Subcutaneous adipose tissue (tissue), 4 donors: ENCODE results near the gene SELENOK. TPM values are rescaled to one million over a fixed set of nuclear protein-coding genes. Genes with fewer than 3 reads are reported as not detected.

Experiments used
- total RNA-seq, 4 donors: library from RNA; depleted of rRNA; stranded (reverse); fragments of >200 nt; gene quantifications; one replicate each; pipeline ENCODE4 v1.1.0, GENCODE V29; 2016
- TF ChIP-seq, protein P1 (sequence below): fragments of 450-650 bp; IDR thresholded peaks from one replicate; pipeline ENCODE4 v1.5.1; 2016; ENCODE audit warnings: low read depth, mild to moderate bottlenecking, control low read depth, antibody characterized with exemption, moderate library complexity

The SELENOK gene
- total RNA-seq, 4 donors from 2014 or later: 34.7 to 101 (median 50.8) TPM

DNA sequence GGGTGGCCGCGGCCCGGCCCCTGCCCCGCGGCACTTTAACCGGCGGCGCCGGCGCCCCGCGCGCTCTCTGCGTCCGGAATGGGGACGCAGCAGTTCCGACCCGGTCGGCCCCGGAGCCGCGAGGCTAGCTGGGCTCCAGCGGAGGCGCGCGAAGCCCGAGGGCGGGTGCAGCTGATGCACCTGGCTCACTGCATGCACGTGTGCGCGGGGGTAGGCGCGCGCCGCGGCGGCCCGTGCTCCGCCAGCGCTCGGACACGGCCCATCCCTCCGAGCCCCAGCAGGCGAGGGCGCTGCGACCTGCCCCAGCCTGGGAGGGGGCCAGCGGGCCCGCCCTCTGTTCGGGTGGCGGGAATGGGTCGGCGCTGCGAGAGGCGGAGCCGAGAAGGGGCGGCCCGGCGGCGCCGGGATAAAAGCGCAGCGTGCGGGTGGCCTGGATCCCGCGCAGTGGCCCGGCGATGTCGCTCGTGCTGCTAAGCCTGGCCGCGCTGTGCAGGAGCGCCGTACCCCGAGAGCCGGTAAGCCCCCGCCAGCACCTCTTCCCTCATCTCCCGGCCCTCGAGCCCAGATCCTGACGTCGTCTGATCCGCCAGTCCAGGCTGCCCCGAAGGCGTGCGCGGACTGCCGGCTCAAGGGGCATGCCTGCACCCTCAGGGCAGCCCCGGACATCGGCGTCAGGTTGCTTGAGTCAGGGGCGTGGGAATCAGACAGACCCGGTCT, 45.4 kb downstream of the SELENOK start, which contains the start of the genes CHDH and IL17RB:
Gene CHDH, minus strand, starts transcription at position 286 of the 717 bp plus-strand sequence. CDS start 22,411 bp downstream, outside the sequence.
Gene IL17RB, plus strand, starts transcription at position 435 of the 717 bp plus-strand sequence. Its CDS starts 21 bp downstream, at position 456.
- TF ChIP-seq, protein P1, sequence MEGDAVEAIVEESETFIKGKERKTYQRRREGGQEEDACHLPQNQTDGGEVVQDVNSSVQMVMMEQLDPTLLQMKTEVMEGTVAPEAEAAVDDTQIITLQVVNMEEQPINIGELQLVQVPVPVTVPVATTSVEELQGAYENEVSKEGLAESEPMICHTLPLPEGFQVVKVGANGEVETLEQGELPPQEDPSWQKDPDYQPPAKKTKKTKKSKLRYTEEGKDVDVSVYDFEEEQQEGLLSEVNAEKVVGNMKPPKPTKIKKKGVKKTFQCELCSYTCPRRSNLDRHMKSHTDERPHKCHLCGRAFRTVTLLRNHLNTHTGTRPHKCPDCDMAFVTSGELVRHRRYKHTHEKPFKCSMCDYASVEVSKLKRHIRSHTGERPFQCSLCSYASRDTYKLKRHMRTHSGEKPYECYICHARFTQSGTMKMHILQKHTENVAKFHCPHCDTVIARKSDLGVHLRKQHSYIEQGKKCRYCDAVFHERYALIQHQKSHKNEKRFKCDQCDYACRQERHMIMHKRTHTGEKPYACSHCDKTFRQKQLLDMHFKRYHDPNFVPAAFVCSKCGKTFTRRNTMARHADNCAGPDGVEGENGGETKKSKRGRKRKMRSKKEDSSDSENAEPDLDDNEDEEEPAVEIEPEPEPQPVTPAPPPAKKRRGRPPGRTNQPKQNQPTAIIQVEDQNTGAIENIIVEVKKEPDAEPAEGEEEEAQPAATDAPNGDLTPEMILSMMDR: no peak

DNA sequence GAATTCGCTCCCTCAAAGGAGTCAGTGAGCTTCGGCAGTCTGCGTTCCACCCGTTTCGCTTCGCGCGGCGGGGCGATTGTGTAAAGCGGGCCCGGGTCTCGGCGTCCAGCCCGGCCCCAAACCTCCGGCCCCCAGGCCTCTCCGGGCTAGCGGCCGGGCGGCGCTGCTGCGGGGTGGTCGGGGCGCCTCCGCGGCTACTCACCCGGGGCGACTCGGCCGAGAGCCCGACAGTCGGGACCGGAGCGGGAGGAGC, 45.9 kb downstream of the SELENOK start:
- TF ChIP-seq, protein P1: no peak

DNA sequence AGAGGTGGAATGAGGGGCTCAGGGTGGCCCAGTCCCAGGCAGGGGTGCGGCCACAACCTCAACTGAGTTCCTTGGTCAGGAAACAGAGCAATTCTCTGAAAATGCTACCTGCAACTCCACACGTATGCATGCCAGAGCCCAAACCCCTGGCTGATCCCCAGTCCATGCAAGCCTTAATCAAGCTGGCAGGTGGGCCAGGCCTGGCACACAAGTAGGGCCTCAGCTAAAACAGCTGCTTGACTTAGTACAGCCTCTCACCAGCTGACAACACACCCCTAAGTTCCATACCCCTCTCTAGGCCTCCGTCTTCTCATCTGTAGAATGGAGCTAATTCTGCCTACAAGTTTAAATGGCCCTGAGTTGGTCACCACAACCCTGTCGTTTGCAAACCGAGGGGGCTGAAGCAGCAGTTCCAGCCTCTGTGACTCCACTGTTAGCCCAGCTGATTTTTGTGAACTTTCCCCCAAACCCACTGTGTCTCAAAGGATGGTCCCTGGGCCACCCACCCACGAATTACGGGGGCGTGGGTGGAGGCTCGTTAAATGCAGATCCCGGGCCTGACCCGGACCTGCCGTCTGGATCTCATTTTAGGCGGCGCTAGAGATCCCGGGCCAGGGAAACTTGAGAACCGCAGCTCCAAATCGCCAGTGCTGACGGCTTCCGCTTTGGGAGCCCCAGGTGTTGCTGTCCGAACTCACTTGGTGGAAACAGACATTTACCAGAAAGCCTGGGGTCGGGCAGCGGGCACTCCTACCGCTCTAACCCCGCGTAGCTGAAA, 46.4 kb downstream of the SELENOK start:
- TF ChIP-seq, protein P1: no peak

DNA sequence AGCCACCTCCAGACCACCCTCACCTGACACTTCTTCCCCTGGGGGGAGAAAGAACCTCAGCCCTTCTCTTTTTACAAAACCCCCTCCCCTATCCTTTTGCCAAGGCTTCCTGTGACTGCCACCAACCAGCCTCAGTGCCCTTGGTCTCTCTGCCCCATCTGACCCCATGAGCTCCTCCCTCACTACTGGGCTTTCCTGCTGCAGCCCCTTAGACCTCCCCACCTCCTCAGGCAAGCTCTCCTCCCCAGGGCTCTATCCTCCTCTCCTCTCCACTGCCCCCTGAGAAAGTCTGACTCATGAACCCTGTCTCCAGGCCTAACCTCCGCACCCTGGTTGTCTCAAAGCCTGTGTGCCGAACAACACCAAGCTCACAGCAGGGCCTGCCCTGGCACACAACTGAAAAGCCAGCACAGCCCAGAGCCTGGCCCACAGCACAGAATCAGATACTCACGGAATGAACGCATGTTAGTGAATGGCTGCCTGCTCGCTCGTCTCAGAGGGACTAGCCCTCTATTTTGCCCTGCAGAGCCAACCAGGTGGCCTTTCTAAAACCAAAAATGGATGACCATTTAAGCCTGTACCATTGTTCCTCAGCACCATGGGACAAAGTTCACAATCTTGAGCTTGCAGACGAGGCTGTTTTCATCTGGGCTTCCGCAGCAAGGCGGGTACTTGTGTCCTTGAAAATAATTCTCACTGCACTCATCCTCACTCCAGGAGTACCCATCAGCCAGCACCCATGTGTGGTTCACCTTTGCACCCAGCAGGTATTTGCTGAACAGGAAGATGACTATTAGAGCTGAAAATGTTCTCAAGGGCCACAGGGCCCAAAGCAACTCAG, 47.2 kb downstream of the SELENOK start:
- TF ChIP-seq, protein P1: no peak

DNA sequence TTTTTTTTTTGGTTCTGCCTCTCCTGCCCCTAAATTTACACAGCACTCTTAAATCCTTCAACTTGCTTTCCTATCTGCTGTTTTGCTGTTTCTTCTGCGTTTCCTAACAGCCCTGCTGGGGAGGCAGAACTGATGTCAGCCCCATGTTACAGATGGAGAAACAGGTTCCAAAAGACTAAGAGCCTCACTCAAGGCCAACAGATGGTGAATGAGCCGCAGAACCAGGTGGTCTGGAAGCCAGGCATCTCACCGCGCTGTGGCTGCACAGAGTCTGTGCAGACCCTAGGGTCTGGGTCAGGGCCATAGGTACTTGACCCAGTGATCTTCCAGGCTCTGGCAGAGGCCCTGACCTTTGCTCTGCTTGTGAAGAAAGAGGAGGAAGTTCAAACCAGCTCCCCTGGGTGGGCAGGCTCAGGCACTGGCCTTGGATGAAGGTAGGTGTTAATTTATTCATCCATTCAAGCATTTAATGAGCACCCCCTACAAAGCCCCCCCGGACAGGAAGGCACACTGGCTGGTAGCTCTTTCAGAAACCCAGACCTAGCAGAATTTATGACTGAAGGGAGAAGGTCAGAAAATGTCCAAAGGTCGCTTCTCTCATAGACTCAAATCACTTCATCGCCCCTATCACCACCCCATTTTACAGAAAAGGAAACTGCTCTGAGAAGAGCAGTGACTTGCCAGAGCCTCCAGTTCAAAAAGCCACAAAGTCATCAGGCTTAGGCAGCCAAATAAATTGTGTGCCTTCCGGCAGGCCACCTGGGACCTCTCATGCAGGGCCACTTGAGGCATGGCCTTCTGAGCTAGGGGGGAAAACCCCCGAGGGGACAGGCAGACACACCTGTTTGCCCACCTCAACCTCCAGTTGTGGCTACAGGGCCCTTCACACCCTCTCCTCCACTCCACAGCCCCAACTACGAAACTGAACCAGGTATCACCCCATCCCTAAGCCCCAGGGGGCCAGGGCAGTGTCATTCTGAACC, 48.2 kb downstream of the SELENOK start:
- TF ChIP-seq, protein P1: no peak

DNA sequence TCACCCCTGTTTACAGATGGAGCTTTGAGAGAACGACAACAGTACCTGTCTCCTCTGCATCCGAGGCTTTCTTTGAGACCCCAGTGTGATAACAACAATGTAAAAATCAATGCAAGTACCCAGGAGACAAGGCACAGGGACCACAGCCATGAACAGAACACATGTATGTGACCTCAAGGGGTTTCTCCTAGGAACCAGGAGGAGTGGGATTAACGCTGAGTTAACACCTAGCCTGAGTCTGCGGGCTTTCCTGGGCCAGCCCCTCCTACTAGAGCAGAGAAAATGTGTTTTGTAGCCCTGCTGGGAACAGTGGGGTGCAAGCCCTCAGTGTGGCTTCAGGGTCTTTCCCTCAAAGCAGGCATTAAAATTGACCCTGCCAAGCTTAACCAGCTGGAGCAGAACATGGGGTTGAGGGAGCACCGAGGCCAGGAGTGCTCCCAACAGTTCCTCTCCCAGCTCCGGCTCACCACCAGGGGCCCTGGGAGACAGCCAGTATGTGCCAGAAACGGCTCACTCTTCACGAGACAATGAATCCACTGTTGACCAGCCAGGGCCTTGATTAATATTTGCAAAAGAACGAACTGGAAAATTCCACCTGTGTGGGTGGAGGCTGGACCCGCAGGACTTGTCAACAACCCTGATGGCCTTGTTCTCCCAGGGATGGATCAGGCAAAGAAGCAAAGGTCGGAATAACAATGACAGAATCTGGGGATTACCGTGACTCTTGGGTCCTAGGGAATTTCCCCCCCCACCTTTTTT, 49.0 kb downstream of the SELENOK start:
- TF ChIP-seq, protein P1: no peak
